BLaER1 (cell line): Measurements from ENCODE around the gene LRIT3.

Experiments
- H3K27ac ChIP-seq: shearing (Covaris generic); formaldehyde crosslinking; 2 replicates; pipeline ENCODE4 v1.8.1; 2022
- H3K27me3 ChIP-seq: shearing (Covaris generic); formaldehyde crosslinking; 2 replicates; pipeline ENCODE4 v1.8.1; 2022
- H3K36me3 ChIP-seq: shearing (Covaris generic); formaldehyde crosslinking; 2 replicates; pipeline ENCODE4 v1.8.1; 2022
- H3K4me1 ChIP-seq: shearing (Covaris generic); formaldehyde crosslinking; 2 replicates; pipeline ENCODE4 v1.8.1; 2022
- H3K4me2 ChIP-seq: shearing (Covaris generic); formaldehyde crosslinking; 2 replicates; pipeline ENCODE4 v1.8.1; 2022
- H3K4me3 ChIP-seq: shearing (Covaris generic); formaldehyde crosslinking; 2 replicates; pipeline ENCODE4 v1.8.1; 2022
- H3K9ac ChIP-seq: shearing (Covaris generic); formaldehyde crosslinking; 2 replicates; pipeline ENCODE4 v1.8.1; 2022
- H3K9me3 ChIP-seq: shearing (Covaris generic); formaldehyde crosslinking; 2 replicates; pipeline ENCODE4 v1.8.1; 2022
- H4K20me1 ChIP-seq: shearing (Covaris generic); formaldehyde crosslinking; 2 replicates; pipeline ENCODE4 v1.8.1; 2022
- Cebpa-rat ChIP-seq: shearing (Covaris generic); IDR thresholded peaks from 2 replicates; pipeline ENCODE4 v1.8.1; 2022

The LRIT3 gene, protein sequence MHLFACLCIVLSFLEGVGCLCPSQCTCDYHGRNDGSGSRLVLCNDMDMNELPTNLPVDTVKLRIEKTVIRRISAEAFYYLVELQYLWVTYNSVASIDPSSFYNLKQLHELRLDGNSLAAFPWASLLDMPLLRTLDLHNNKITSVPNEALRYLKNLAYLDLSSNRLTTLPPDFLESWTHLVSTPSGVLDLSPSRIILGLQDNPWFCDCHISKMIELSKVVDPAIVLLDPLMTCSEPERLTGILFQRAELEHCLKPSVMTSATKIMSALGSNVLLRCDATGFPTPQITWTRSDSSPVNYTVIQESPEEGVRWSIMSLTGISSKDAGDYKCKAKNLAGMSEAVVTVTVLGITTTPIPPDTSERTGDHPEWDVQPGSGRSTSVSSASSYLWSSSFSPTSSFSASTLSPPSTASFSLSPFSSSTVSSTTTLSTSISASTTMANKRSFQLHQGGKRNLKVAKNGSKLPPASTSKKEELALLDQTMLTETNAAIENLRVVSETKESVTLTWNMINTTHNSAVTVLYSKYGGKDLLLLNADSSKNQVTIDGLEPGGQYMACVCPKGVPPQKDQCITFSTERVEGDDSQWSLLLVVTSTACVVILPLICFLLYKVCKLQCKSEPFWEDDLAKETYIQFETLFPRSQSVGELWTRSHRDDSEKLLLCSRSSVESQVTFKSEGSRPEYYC

DNA sequence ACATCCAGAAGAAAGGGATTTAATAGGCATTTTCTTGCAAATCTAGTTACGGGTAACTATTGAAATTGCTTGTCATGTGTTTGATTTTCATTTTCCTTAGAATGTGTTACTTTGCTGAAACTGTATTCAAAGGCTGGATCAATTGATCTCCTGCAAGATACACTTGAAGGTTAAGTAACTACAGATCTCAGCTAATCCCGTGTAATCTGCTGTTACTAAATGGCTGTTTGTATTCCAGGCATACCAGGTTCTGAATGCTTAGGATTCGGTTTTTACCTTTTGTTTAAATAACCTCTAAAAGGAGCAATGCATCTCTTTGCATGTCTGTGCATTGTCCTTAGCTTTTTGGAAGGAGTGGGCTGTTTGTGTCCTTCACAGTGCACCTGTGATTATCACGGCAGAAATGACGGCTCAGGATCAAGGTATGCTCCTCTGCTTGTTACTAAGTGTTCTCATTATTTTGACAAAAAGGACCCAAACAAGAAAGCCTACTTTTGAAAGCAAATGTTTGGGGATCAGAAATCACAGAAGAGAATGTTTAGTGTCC is at the start of gene LRIT3:
TSS of gene LRIT3 (plus strand) at position 212 of the 547 bp plus-strand sequence. CDS start at position 307, 95 bp downstream.
- H3K4me3 ChIP-seq = no peak within 1 kb of the TSS

GRCh38 chr4:109798866-109799265 is 49.0 kb upstream of the LRIT3 start:
- H3K4me3 ChIP-seq = no peak overlapping the region
- no peak overlapping the region for H3K4me2 ChIP-seq
- peaks cover 12% of the 10 kb centered on the region for H3K9me3 ChIP-seq
- no peak overlapping the region for H3K9ac ChIP-seq
- no peak for TF ChIP-seq Cebpa-rat
- H4K20me1 ChIP-seq = no peaks in the 10 kb centered on the region
- H3K27ac ChIP-seq = no peak overlapping the region
- H3K4me1 ChIP-seq = no peaks in the 10 kb centered on the region
- no peaks in the 10 kb centered on the region for H3K27me3 ChIP-seq
- H3K36me3 ChIP-seq = no peaks in the 10 kb centered on the region

More for the DNA sequence above, at the start of gene LRIT3:
- TF ChIP-seq Cebpa-rat = no peak
- Histone ChIP-seq H3K9me3 (no peaks in the 10 kb centered on the region), H3K4me2 (no peak within 1 kb of the TSS), H3K27me3 (no peaks in the 10 kb centered on the region), H4K20me1 (no peaks in the 10 kb centered on the region), H3K27ac (no peak within 1 kb of the TSS), H3K4me1 (no peaks in the 10 kb centered on the region), H3K36me3 (no peaks in the 10 kb centered on the region), H3K9ac (no peak within 1 kb of the TSS)

- H3K9ac ChIP-seq = no peak overlapping the region
These were observed 46.7 kb upstream of the LRIT3 start for GRCh38 chr4:109801099-109801789.

DNA sequence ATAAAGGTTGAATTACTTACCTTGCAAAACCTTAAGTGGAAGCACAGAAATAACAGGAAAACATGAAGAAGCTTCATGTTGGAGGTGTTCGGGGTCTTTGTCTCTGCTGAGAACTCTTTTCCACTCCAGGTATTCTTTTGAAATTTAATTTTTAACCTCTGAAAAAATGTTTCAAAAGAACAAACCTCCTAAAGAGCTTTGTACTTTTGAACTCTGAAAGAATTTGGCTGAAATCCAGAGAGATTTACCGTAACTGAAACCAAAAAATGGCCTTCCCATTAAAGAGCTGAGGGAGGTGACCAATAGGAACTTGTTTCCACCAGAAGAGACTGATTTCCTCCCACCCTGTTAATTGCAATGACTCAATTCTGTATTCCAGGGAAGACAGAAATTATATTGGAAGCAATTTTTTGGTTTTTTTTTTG is 46.0 kb upstream of the LRIT3 start, which contains the start of gene CFI:
TSS of gene CFI (minus strand) at position 105 of the 425 bp plus-strand sequence. CDS start at position 77, 28 bp downstream.
- no peak within 1 kb of the TSS for H3K4me2 ChIP-seq

More at GRCh38 chr4:109801099-109801789, 46.7 kb upstream of the LRIT3 start:
- Histone ChIP-seq H3K27me3 (no peaks in the 10 kb centered on the region), H3K4me1 (no peaks in the 10 kb centered on the region), H3K4me3 (no peak overlapping the region), H3K9me3 (peaks cover 4% of the 10 kb centered on the region), H3K27ac (no peak overlapping the region), H3K4me2 (no peak overlapping the region), H3K36me3 (no peaks in the 10 kb centered on the region), H4K20me1 (no peaks in the 10 kb centered on the region)
- TF ChIP-seq Cebpa-rat = no peak

GRCh38 chr4:109803924-109804571 is 43.9 kb upstream of the LRIT3 start:
- H3K27me3 ChIP-seq = no peaks in the 10 kb centered on the region

More for the DNA sequence above, 46.0 kb upstream of the LRIT3 start, which contains the start of gene CFI:
- TF ChIP-seq Cebpa-rat = no peak
- Histone ChIP-seq H3K27ac (no peak within 1 kb of the TSS), H3K9ac (no peak within 1 kb of the TSS), H3K9me3 (no peaks in the 10 kb centered on the region), H3K4me3 (no peak within 1 kb of the TSS), H3K36me3 (no peaks in the 10 kb centered on the region), H4K20me1 (no peaks in the 10 kb centered on the region), H3K4me1 (no peaks in the 10 kb centered on the region), H3K27me3 (no peaks in the 10 kb centered on the region)

GRCh38 chr4:109809655-109810054 is 38.3 kb upstream of the LRIT3 start:
- H4K20me1 ChIP-seq = no peaks in the 10 kb centered on the region

More at GRCh38 chr4:109803924-109804571, 43.9 kb upstream of the LRIT3 start:
- Histone ChIP-seq H3K36me3 (no peaks in the 10 kb centered on the region), H3K4me2 (no peak overlapping the region), H3K27ac (no peak overlapping the region), H3K9ac (no peak overlapping the region), H3K4me1 (no peaks in the 10 kb centered on the region), H3K9me3 (no peaks in the 10 kb centered on the region), H3K4me3 (no peak overlapping the region), H4K20me1 (no peaks in the 10 kb centered on the region)
- TF ChIP-seq Cebpa-rat = no peak

DNA sequence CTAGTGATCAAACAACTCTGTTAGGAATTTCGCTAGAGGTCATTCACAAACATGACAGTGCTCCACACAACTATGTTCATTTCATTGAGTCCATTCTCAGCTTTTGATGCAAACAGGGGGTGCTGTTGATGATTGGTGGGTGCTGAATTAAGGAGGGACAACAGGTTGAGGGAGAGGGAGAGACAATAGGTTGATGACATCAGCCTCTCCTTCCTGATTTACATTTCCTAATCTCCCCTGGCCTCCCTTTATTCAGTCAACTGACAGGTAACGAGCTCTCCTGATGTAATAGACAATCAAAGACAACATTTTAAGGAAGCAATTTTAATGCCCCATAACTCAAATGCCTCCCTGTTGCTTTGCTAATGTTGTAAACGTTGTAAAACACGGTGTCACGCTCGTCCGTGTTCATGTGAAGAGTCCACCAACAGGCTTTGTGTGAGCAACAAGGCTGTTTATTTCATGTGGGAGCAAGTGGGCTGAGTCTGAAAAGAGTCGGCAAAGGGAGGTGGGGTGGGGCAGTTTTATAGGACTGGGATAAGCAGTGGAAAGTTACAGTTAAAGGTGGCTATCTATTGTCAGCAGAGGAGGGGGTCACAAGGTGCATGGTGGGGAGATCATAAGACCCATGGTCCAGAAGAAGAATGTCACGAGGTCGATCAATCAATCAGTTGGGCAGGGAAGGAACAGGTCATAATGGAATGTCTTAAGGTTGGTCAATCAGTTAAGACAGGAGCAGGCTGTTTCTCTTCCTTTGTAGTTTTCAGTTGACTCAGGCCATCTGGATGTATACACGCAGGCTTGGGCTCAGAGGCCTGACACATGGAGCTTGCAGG is 37.1 kb upstream of the LRIT3 start:
- H3K27me3 ChIP-seq = no peaks in the 10 kb centered on the region
- no peak overlapping the region for H3K4me2 ChIP-seq
- no peak overlapping the region for H3K9ac ChIP-seq
- no peaks in the 10 kb centered on the region for H4K20me1 ChIP-seq
- no peak for TF ChIP-seq Cebpa-rat
- H3K4me3 ChIP-seq = no peak overlapping the region
- H3K9me3 ChIP-seq = no peaks in the 10 kb centered on the region
- H3K27ac ChIP-seq = no peak overlapping the region
- H3K36me3 ChIP-seq = no peaks in the 10 kb centered on the region
- H3K4me1 ChIP-seq = peaks cover 7% of the 10 kb centered on the region

More at GRCh38 chr4:109809655-109810054, 38.3 kb upstream of the LRIT3 start:
- H3K4me2 ChIP-seq = no peak overlapping the region
- H3K9ac ChIP-seq = no peak overlapping the region
- H3K27ac ChIP-seq = no peak overlapping the region
- H3K9me3 ChIP-seq = no peaks in the 10 kb centered on the region
- TF ChIP-seq Cebpa-rat = no peak
- no peaks in the 10 kb centered on the region for H3K27me3 ChIP-seq
- H3K4me1 ChIP-seq = peaks cover 4% of the 10 kb centered on the region
- no peak overlapping the region for H3K4me3 ChIP-seq
- H3K36me3 ChIP-seq = no peaks in the 10 kb centered on the region

- no peak for TF ChIP-seq Cebpa-rat
- Histone ChIP-seq H3K27ac (no peak overlapping the region), H3K4me2 (no peak overlapping the region), H3K4me3 (no peak overlapping the region), H3K9me3 (no peaks in the 10 kb centered on the region), H3K27me3 (no peaks in the 10 kb centered on the region), H4K20me1 (no peaks in the 10 kb centered on the region), H3K36me3 (no peaks in the 10 kb centered on the region), H3K4me1 (peaks cover 13% of the 10 kb centered on the region), H3K9ac (no peak overlapping the region)
These were observed 36.2 kb upstream of the LRIT3 start for GRCh38 chr4:109811707-109812106.
